ENCODE measurements around the gene DYSF. TPM values are rescaled to one million over a fixed set of nuclear protein-coding genes. Genes with fewer than 3 reads are reported as not detected.

The DYSF gene
- total and polyA plus RNA-seq, 5 donors: 36.7 to 49.4 (median 42.1) TPM

DNA sequence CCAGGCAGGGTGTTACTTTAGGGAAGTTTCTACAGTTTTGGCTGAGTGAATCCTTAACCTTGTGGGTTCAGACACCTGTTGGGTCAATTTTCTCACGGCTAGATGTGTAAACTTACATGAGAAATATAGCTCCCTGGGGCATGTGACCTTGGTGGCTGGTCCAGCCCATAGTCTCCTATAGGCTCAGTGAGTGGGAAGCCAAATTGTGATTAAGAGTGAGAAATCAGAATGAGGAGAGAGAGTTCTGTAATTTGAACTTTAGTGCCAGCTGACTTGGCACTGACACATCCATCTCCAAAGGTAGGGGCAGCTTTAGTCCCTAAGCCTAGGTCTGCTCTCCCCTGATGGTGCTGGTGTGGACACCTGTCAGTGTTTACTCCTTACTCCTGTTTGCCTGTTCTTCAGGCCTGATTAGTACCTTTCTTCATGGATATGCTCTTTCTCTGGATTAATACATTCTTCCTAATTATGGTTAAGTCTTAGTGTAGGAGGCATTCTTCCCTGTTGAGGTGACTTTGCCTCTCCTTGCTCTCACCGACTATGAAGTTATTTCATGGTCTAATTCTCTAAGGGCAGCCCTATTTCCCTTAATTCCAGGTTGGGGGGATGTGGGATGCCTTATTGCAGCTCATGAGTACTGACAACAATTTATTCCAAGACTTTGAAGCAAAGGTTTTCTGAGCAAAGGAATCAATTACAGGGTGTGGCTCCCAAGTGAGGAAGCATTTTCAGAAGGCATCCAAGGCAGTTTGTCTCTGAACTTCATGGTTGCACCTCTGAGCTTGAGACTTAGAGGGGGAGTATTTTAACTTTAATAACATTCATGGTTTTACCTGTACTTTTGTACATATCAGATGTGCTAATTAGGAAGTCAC, 177.3 kb downstream of the DYSF start:
- no peak overlapping the region for H3K27ac ChIP-seq (ENCODE audit: low read length)
- H3K27me3 ChIP-seq (ENCODE audit: control insufficient read depth, insufficient read depth): no peaks in the 10 kb centered on the region
- intact Hi-C loops (cut with DNase I): no loop called here
- no peak for DNase-seq
- no peaks in the 10 kb centered on the region for H3K4me1 ChIP-seq (ENCODE audit: control insufficient read depth, insufficient read depth, low read length)
- 85% methylated on average over 2 of the region's 2 CpGs for WGBS
- peak in 1 of 2 donors; percentile 13 for ATAC-seq
- no peaks in the 10 kb centered on the region for H3K9me3 ChIP-seq (ENCODE audit: control insufficient read depth, low read length)
- H3K4me3 ChIP-seq (ENCODE audit: low read length): no peak overlapping the region

DNA sequence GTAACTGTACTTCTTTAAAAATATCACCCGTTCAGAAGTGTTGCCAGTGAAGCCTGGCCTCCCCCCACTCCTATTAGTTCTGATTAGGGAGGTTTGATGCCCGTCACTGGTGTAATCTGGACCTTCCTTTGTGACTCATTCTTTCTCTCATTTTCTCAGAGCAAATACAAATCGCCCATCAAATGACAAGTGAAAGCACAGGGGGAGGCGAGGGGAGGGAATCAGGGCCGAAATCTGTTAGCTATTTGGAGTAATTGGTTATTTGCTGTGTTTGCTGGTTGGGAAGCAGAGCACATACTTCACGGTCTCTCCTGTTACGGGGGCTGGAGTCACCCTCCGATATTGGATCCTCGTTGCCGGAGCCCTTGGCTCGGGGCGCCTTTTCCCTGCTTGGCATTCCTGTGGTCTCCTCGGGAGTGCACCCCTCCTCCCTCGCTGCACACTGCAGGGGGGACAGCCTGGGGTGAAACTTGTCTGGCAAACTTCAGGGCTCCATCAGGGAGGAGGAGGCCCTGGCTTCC, 178.1 kb downstream of the DYSF start:
- ATAC-seq (peak in 1 of 2 donors; percentile 24), DNase-seq (peak in 1 of 3 donors; percentile 51)
- H3K4me3 ChIP-seq (ENCODE audit: low read length): no peak overlapping the region
- no peaks in the 10 kb centered on the region for H3K9me3 ChIP-seq (ENCODE audit: control insufficient read depth, low read length)
- WGBS: 89% methylated on average over 14 of the region's 14 CpGs
- no peak overlapping the region for H3K27ac ChIP-seq (ENCODE audit: low read length)
- intact Hi-C loops (cut with DNase I): no loop called here
- H3K4me1 ChIP-seq (ENCODE audit: control insufficient read depth, insufficient read depth, low read length): peaks cover under 1% of the 10 kb centered on the region
- H3K27me3 ChIP-seq (ENCODE audit: control insufficient read depth, insufficient read depth): no peaks in the 10 kb centered on the region

DNA sequence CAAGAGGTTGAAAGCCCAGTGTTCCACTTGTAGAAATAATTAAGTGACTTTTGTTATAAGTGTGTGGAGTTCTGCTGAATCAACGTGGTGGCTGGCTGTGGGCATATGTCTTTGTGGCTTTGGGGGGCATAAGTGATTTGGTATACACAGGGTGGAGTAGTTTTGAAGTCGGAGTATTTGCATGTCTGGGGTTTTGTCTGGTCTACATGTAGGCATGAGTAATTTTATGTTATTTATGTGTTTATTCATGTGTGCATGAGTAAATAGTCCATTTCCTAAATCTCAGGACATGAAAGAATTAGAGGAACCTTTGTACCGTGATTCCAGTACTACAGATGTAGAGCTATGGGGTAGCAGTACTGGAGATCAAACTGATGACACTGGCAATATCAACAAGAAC, 179.7 kb downstream of the DYSF start:
- no peak for ATAC-seq
- 94% methylated on average over 3 of the region's 3 CpGs for WGBS

DNA sequence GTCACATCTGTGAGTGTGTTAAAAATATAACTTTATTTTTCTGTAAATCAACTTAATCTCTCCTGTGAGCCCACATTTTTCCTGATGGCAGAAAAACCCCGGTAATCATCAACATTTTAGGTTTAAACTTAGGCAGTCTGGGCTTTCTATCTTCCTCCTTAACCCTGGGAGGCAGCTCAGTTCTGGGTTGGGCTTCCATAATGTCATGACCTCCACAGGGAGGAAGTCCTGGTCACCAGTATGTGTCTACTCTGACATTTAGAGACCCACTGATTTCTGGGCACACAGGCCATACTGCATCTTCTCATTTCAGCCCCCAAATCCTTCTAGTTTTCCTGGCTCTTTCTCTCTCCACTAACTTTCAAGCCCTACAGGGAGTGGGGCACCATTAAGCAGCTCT, 181.2 kb downstream of the DYSF start:
- Histone ChIP-seq H3K9me3 (ENCODE audit: control insufficient read depth, low read length) (no peaks in the 10 kb centered on the region), H3K27me3 (ENCODE audit: control insufficient read depth, insufficient read depth) (no peaks in the 10 kb centered on the region), H3K27ac (ENCODE audit: low read length) (no peak overlapping the region), H3K4me1 (ENCODE audit: control insufficient read depth, insufficient read depth, low read length) (peaks cover 3% of the 10 kb centered on the region), H3K4me3 (ENCODE audit: low read length) (no peak overlapping the region)
- intact Hi-C loops (cut with DNase I): no loop called here
- ATAC-seq: no peak
- no peak for DNase-seq
- WGBS: 87% methylated on average over 1 of the region's 1 CpG

More for the DNA sequence above, 179.7 kb downstream of the DYSF start:
- no peaks in the 10 kb centered on the region for H3K9me3 ChIP-seq (ENCODE audit: control insufficient read depth, low read length)
- no peak overlapping the region for H3K27ac ChIP-seq (ENCODE audit: low read length)
- no peak for DNase-seq
- H3K4me1 ChIP-seq (ENCODE audit: control insufficient read depth, insufficient read depth, low read length): peaks cover 3% of the 10 kb centered on the region
- no peak overlapping the region for H3K4me3 ChIP-seq (ENCODE audit: low read length)
- intact Hi-C loops (cut with DNase I): no loop called here
- no peaks in the 10 kb centered on the region for H3K27me3 ChIP-seq (ENCODE audit: control insufficient read depth, insufficient read depth)

DNA sequence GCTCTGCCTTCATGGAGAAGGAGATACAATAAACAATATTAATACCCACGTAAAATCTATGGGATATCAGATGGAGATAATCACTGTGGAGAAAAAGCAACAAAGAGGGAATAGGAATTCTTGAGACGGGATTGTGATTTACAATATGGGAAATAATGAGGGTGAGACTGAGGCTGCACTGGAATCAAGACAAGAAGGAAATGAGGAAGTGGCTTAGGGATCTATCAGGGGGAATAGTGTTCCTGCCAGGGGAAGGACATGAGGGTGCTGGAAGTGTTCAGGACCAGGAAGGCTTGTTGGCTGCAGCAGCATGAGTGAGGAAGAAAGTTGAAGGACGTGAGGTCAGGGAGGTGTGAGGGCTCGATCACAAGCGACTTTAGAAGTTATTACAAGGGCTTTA, 182.4 kb downstream of the DYSF start:
- Histone ChIP-seq H3K27me3 (ENCODE audit: control insufficient read depth, insufficient read depth) (no peaks in the 10 kb centered on the region), H3K27ac (ENCODE audit: low read length) (no peak overlapping the region), H3K9me3 (ENCODE audit: control insufficient read depth, low read length) (no peaks in the 10 kb centered on the region), H3K4me1 (ENCODE audit: control insufficient read depth, insufficient read depth, low read length) (peaks cover 3% of the 10 kb centered on the region), H3K4me3 (ENCODE audit: low read length) (no peak overlapping the region)
- DNase-seq (no peak), ATAC-seq (no peak)
- 74% methylated on average over 5 of the region's 5 CpGs for WGBS
- intact Hi-C loops (cut with DNase I): no loop called here

DNA sequence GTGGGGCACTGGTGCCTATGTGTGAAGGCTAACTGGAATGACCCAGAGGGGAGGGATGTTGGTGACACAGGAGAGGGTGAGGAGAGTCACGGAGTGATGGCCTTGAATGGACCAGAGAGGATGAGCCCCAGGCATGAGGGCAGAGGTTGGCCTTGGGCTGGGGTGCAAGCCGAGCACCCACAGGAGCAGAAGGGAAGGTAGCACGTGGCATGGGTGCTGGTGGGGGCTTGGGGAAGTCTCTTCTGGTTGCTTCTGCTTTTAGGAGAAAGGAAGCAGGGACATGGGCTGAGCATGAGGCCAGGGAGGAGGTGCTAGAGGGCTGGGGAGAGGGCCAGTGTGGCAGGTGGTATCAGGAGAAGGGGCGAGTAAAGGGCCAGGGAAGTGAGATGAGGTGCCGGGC, 183.8 kb downstream of the DYSF start:
- peak; percentile 33 to 52 for ATAC-seq
- Histone ChIP-seq H3K9me3 (ENCODE audit: control insufficient read depth, low read length) (no peaks in the 10 kb centered on the region), H3K27me3 (ENCODE audit: control insufficient read depth, insufficient read depth) (no peaks in the 10 kb centered on the region), H3K4me1 (ENCODE audit: control insufficient read depth, insufficient read depth, low read length) (peaks cover 3% of the 10 kb centered on the region), H3K27ac (ENCODE audit: low read length) (no peak overlapping the region), H3K4me3 (ENCODE audit: low read length) (no peak overlapping the region)
- intact Hi-C loops (cut with DNase I): no loop called here
- no peak for DNase-seq
- 83% methylated on average over 5 of the region's 5 CpGs for WGBS

DNA sequence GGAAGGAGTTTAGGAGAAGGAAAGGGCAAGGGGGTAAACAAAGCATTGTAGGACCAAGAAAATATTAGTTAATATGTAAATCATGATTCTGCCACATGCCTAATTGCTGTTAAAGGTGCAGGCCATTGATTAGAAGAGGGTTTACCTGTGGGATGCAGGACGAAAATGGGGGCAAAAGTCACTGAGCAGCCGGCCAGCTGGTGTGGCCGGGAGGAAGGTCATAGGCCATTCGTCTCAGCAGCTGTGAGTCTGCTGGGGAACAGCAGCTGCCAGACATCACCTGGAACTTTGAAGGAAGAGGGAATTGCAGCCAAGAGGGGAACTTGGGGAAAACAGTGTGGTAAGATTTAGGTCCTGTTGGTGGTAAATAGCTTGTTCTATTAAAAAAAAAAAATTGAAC, 184.4 kb downstream of the DYSF start:
- intact Hi-C loops (cut with DNase I): no loop called here
- no peaks in the 10 kb centered on the region for H3K27me3 ChIP-seq (ENCODE audit: control insufficient read depth, insufficient read depth)
- ATAC-seq: no peak
- no peak overlapping the region for H3K27ac ChIP-seq (ENCODE audit: low read length)
- no peak overlapping the region for H3K4me3 ChIP-seq (ENCODE audit: low read length)
- DNase-seq: no peak
- peaks cover 3% of the 10 kb centered on the region for H3K4me1 ChIP-seq (ENCODE audit: control insufficient read depth, insufficient read depth, low read length)
- WGBS: 72% methylated on average over 4 of the region's 4 CpGs
- no peaks in the 10 kb centered on the region for H3K9me3 ChIP-seq (ENCODE audit: control insufficient read depth, low read length)

DNA sequence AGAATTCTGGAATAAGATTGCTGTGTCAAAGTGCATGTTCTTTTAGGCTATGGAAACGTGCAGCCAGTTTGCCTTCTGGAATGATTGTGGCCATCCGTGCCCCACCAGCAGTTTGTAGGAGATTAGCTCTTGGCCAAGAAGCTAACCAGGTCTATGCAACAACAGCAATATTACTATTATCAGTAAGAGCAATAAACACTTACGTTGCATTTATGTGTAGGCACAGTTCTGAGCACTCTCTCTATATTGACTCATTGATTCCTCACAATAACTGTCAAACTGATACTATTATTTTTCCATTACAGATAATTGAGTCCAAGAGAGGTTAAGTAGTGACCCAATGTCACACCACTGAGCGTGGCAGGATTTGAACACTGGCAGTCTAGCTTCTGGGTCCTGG, 186.4 kb downstream of the DYSF start:
- no peaks in the 10 kb centered on the region for H3K27me3 ChIP-seq (ENCODE audit: control insufficient read depth, insufficient read depth)
- no peaks in the 10 kb centered on the region for H3K9me3 ChIP-seq (ENCODE audit: control insufficient read depth, low read length)
- H3K4me1 ChIP-seq (ENCODE audit: control insufficient read depth, insufficient read depth, low read length): peaks cover 3% of the 10 kb centered on the region
- intact Hi-C loops (cut with DNase I): no loop called here
- H3K27ac ChIP-seq (ENCODE audit: low read length): no peak overlapping the region
- WGBS: 81% methylated on average over 4 of the region's 4 CpGs
- H3K4me3 ChIP-seq (ENCODE audit: low read length): no peak overlapping the region
- DNase-seq: no peak
- no peak for ATAC-seq

DNA sequence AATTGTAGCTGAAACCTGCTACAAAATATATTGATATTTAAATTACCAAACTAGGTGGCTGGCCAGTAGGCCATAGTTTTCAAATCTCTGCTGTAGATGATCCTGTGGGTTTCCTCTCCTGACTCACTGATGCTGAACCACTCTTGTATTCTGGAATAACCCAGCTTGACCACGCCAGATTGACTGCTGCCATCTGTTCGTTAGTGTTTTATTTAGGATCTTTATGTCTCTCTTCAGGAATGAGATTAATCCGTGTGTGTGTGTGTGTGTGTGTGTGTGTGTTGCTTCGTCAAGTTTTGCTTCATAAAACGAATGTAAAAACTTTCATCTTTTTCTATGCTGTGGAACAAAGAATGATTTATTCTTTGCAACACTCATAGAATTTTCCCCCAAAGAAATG, 187.1 kb downstream of the DYSF start:
- ATAC-seq (no peak), DNase-seq (no peak)
- no peaks in the 10 kb centered on the region for H3K27me3 ChIP-seq (ENCODE audit: control insufficient read depth, insufficient read depth)
- intact Hi-C loops (cut with DNase I): no loop called here
- no peak overlapping the region for H3K4me3 ChIP-seq (ENCODE audit: low read length)
- 85% methylated on average over 5 of the region's 5 CpGs for WGBS
- no peak overlapping the region for H3K27ac ChIP-seq (ENCODE audit: low read length)
- peaks cover 3% of the 10 kb centered on the region for H3K4me1 ChIP-seq (ENCODE audit: control insufficient read depth, insufficient read depth, low read length)
- no peaks in the 10 kb centered on the region for H3K9me3 ChIP-seq (ENCODE audit: control insufficient read depth, low read length)

DNA sequence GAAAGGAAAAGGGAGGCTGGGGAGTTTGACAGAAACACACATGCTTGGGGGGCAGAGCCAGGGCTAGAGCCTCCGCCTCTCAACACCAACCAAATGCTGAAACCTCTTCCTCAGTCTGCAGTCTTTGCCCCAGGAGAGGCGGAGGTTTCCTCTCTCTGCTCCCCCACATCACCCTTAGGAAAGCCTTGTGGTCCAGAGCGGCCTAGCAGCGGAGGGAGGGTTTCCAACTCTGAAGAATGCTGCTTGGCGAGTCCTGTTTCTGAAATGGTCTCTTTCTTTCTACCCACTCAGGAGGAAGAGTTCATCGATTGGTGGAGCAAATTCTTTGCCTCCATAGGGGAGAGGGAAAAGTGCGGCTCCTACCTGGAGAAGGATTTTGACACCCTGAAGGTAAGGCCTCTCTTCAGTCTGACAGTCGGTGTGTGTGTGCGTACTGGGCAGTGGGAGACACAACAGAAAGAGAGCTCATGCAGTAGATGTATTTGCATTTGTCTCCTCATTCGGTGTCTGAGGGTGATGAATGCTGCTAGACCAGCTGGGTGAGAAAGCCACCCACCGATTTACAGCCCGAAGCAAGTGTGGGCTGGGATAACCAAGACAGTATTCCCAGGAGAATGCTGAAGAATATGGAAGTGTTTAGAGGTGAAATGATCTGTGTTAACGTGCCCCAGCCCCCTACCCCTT, 190.5 kb downstream of the DYSF start:
- intact Hi-C loops (cut with DNase I): no loop called here
- peaks cover 7% of the 10 kb centered on the region for H3K4me1 ChIP-seq (ENCODE audit: control insufficient read depth, insufficient read depth, low read length)
- ATAC-seq (no peak), DNase-seq (no peak)
- H3K27me3 ChIP-seq (ENCODE audit: control insufficient read depth, insufficient read depth): no peaks in the 10 kb centered on the region
- H3K9me3 ChIP-seq (ENCODE audit: control insufficient read depth, low read length): no peaks in the 10 kb centered on the region
- H3K27ac ChIP-seq (ENCODE audit: low read length): no peak overlapping the region
- H3K4me3 ChIP-seq (ENCODE audit: low read length): no peak overlapping the region
- WGBS: 92% methylated on average over 13 of the region's 13 CpGs

DNA sequence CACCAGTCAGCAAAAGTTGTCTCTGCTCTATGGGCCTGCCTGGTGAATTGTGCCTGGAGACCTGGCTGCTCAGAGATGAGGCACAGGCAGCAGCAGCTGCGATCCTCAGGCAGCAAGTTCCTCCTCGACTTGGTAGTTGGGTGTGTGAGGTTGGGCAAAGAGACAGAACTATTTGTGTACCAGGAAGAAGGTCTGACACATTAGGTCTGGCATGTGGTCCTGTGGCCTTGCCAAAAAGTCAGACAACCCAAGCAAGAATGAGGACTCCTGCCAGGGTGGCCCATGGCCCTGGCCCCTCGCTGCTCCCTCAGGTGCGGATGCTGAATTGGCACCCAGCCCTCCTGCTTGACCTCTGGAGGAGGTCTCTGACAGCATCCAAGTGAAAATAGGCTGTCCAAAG, 192.7 kb downstream of the DYSF start:
- no peaks in the 10 kb centered on the region for H3K9me3 ChIP-seq (ENCODE audit: control insufficient read depth, low read length)
- H3K27ac ChIP-seq (ENCODE audit: low read length): peak overlapping the region; percentile 66
- H3K4me3 ChIP-seq (ENCODE audit: low read length): no peak overlapping the region
- H3K4me1 ChIP-seq (ENCODE audit: control insufficient read depth, insufficient read depth, low read length): peaks cover 7% of the 10 kb centered on the region
- WGBS: 26% methylated on average over 4 of the region's 4 CpGs
- H3K27me3 ChIP-seq (ENCODE audit: control insufficient read depth, insufficient read depth): no peaks in the 10 kb centered on the region
- peak; percentile 91 to 93 for ATAC-seq
- DNase-seq: peak; percentile 58 to 76 (median 76)
- intact Hi-C loops (cut with DNase I): no loop called here

Measured in right cardiac atrium (tissue), 5 donors.